ENCODE measurements around the gene BRAP.
"Not testable (repeated sequence)": the region's sequence is repeated elsewhere in the genome, so short reads cannot be mapped to it uniquely, and the experiment has no call there.

Gene BRAP, protein sequence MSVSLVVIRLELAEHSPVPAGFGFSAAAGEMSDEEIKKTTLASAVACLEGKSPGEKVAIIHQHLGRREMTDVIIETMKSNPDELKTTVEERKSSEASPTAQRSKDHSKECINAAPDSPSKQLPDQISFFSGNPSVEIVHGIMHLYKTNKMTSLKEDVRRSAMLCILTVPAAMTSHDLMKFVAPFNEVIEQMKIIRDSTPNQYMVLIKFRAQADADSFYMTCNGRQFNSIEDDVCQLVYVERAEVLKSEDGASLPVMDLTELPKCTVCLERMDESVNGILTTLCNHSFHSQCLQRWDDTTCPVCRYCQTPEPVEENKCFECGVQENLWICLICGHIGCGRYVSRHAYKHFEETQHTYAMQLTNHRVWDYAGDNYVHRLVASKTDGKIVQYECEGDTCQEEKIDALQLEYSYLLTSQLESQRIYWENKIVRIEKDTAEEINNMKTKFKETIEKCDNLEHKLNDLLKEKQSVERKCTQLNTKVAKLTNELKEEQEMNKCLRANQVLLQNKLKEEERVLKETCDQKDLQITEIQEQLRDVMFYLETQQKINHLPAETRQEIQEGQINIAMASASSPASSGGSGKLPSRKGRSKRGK

GRCh38 chr12:111685811-111686573 is at the start of gene BRAP, which contains the start of gene ACAD10:
BRAP (minus strand) TSS chr12:111685956; CDS start chr12:111685792, 164 bp downstream.
ACAD10 (plus strand) TSS chr12:111686053; CDS start chr12:111692710, 6,657 bp downstream.
- DNase-seq (ENCODE audit: low spot score): peak; percentile 97

GRCh38 chr12:111733340-111733915 is 47.7 kb upstream of the BRAP start:
- DNase-seq (ENCODE audit: low spot score): no peak

DNA sequence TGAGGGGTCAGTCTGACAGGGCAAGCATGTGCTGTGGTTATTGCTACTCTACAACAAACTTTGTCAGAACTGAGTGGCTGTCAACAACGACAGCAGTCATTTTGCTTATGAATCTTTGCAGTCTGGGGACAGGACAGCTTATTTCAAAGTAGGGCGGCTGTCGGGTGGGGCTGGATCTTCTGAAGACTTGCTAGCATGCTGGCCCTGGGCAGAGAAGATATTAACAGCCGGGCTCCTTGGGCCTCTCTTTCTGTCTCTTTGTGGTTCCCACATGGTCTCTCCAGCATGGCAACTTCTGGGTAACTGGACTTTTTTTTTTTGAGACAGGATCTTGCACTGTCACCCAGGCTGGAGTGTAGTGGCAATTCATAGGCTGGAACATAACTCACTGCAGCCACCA is 47.0 kb upstream of the BRAP start:
- no peak for DNase-seq (ENCODE audit: low spot score)

DNA sequence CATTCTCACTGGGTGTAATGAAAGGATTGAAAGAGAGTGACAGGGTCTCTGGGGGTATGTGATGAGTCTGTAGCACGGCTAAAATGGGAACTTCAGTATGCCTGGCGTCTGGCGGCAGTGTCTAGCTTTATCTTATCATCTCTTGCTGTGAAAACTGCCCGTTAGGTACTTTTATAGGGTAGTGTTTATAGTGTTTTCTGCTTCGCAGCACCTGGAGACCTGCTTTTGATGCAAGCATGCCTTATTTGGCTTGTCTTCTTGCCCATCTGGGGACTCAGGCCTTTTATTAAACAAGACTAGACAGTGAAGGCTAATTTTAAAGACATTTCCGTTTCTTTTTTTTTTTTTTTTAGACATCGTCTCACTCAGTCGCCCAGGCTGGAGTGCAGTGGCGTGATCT is 44.7 kb upstream of the BRAP start:
- DNase-seq (ENCODE audit: low spot score): no peak

GRCh38 chr12:111728795-111729194 is 43.0 kb upstream of the BRAP start:
- no peak for DNase-seq (ENCODE audit: low spot score)

DNA sequence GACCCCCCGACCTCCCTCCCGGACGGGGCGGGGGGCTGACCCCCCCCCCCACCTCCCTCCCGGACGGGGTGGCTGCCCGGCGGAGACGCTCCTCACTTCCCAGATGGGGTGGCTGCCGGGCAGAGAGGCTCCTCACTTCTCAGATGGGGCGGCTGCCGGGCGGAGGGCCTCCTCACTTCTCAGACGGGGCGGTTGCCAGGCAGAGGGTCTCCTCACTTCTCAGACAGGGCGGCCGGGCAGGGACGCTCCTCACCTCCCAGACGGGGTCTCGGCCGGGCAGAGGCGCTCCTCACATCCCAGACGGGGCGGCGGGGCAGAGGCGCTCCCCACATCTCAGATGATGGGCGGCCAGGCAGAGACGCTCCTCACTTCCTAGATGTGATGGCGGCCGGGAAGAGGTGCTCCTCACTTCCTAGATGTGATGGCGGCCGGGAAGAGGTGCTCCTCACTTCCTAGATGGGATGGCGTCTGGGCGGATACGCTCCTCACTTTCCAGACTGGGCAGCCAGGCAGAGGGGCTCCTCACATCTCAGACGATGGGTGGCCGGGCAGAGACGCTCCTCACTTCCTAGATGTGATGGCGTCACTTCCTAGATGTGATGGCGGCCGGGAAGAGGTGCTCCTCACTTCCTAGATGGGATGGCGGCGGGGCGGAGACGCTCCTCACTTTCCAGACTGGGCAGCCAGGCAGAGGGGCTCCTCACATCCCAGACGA is 38.0 kb upstream of the BRAP start:
- not testable (repeated sequence) for DNase-seq (ENCODE audit: low spot score)

DNA sequence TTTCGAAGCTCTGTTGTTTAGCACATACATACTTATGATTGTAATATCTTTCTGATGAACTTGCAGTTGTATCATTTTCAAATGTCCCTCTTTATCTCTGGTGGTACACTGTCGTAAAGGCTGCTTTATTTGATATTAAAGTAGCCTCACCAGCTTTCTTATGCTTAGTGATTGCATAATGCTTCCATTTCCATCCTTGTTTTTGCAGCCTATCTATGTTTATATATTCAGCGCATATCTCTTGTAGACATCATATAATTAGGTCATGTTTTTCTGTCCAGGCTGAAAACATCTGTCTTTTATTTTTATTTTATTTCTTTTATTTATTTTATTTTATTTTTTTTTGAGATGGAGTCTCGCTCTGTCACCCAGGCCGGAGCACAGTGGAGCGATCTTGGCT is 34.7 kb upstream of the BRAP start:
- peak; percentile 35 for DNase-seq (ENCODE audit: low spot score)

- DNase-seq (ENCODE audit: low spot score): not testable (repeated sequence)
Measured at GRCh38 chr12:111719316-111719715, 33.6 kb upstream of the BRAP start.

GRCh38 chr12:111715279-111715678 is 29.5 kb upstream of the BRAP start:
- DNase-seq (ENCODE audit: low spot score): no peak

DNA sequence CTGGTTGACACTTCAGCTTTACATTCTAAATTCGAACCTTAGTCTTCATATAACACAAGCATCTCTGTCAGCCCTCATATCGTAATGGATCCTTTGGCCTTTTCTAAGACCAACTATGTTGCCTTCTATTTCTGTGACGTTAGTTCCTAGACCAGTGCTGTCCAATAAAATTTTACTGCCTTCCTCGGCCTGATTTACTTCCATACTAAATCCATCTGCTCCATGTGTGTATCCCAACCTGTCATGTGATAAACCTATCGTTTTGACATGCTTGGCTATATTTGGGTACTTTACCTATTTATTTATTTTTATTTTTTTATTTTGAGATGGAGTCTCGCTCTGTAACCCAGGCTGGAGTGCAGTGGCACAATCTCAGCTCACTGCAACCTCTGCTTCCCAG is 20.4 kb upstream of the BRAP start:
- DNase-seq (ENCODE audit: low spot score): no peak

DNA sequence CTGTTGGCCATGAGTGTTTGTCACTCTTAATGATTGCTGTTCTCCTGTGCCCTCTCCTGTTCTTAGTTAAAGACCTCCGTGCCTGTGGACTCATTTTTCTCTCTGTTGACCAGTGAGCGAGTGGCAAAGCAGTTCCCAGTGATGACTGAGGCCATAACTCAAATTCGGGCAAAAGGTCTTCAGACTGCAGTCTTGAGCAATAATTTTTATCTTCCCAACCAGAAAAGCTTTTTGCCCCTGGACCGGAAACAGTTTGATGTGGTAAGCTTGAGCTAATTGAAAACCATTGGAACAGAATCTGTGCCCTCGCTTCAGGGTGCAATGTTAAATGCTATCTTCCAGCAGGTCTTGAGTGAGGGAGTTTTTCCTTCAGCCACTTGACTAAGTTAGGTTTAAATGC is 19.9 kb upstream of the BRAP start:
- DNase-seq (ENCODE audit: low spot score): no peak

DNA sequence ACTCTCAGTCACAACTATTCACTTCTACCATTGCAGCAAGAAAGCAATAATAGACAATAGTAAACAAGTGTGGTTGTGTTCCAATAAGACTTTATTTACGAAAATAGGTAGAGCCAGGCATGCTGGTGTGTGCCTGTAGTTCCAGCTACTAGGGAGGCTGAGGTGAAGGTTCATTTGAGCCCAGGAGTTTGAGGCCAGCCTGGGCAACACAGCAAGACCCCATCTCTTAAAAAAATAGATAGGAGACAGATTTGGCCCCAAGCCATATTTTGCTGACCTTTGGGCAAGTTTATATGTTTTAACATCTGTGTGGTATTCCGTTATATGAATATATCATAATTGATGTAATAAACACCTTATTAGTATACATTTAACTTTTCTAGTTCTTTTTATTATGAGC is 14.2 kb upstream of the BRAP start:
- DNase-seq (ENCODE audit: low spot score): no peak

- DNase-seq (ENCODE audit: low spot score): no peak
Measured at GRCh38 chr12:111693818-111694217, 8.1 kb upstream of the BRAP start.

GRCh38 chr12:111692575-111693210 is 6.9 kb upstream of the BRAP start:
- peak; percentile 41 for DNase-seq (ENCODE audit: low spot score)

- no peak for DNase-seq (ENCODE audit: low spot score)
Measured at GRCh38 chr12:111691262-111691661, 5.5 kb upstream of the BRAP start.

- no peak for DNase-seq (ENCODE audit: low spot score)
Measured at GRCh38 chr12:111687952-111688351, 2.2 kb upstream of the BRAP start.

GRCh38 chr12:111687255-111687654 is 1.5 kb upstream of the BRAP start:
- DNase-seq (ENCODE audit: low spot score): no peak

DNA sequence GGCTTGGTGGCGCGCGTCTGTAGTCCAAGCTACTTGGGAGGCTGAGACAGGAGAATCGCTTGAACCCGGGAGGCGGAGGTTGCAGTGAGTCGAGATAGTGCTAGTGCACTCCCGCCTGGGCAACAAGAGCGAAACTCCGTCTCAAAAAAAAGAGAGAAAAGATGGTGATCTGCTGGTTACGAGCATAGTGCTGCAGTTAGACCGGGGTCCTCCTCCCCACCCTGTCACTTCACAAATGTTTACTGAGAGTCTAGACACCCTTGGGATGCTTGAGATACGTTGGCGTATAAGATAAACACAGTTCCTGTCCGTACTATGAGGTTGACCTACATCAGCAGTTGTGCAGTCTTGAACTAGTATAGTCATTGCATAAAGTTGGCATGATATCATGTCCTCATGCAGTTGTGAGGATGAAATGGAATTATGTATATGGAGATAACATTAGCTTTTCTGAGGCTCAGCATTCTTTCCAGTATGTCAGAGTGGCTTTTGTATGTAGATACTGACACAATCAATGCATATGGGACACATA is 884 bp upstream of the BRAP start:
- DNase-seq (ENCODE audit: low spot score): peak; percentile 6

DNA sequence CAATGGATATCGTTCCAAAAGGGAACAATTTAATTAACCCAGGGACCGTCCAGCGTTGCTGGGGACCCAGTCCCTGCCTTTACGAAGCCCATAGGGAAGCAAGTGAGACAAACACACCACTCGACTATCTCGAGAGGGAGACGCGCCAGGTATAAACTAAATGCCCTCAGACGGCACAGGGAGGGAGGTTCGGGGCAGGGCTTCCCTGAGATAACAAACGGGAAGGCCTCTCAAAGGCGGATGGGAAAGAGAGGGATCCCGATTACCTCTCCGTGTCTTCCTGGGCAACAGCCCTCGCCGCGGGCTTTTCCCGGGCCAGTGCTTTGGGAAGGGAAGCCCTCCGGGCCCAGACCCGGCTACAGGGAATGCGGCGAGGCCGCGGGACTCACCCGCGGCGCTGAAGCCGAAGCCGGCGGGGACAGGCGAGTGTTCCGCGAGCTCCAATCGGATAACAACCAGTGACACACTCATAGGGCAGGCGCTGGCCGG is 390 bp downstream of the BRAP start:
- DNase-seq (ENCODE audit: low spot score): no peak

DNA sequence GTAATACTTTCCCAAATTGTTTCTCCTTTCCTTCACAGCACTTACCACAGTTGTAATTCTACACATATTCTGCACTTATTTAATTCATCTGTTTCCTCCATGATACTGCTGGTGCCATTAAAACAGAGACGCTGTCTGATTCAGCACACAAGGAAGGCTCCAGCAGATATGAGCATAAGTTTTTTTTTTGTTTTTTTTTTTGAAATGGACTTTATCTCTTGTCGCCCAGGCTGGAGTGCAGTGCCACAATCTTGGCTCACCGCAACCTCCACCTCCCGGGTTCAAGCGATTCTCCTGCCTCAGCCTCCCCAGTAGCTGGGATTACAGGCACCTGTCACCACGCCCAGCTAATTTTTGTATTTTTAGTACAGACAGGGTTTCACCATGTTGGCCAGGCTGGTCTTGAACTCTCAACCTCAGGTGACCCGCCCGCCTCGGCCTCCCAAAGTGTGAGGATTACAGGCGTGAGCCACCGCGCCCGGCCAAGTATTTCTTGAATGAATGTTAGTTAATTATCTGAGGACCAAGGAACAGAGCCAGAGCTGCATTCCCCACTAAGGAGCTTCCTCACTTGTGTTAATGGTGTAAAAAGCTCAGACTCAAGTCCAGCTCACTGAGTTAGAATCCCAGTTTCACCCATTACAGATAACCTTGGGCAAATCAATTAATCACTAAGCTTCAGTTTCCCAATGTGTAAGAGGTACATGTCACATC is 1.1 kb downstream of the BRAP start:
- DNase-seq (ENCODE audit: low spot score): not testable (repeated sequence)

Measured in hepatic stellate cell (primary cell).